Body of pancreas (tissue), 4 donors: ENCODE measurements around the gene BPIFA3. TPM values are rescaled to one million over a fixed set of nuclear protein-coding genes. Genes with fewer than 3 reads are reported as not detected.

Source experiments
- ATAC-seq: fragments of 150-250 bp; one replicate; pipeline ENCODE4 v1.9.1; 2016
- DNase-seq, 4 donors: peaks; one replicate each; pipeline ENCODE4 v3.0.0-alpha.2; 2019
- H3K27ac ChIP-seq, 4 donors: fragments of 200-600 bp; sonication (generic); 1 replicate in 3 of 4; 2 replicates in 1 of 4; pipeline versions ENCODE4 v1.5.1 to v1.6.1; 2016 to 2019; ENCODE audit warnings: mild to moderate bottlenecking in 1 of 4, mixed read lengths in 1 of 4, moderate library complexity in 1 of 4
- H3K27me3 ChIP-seq, 2 donors: fragments of 200-600 bp; sonication (generic); one replicate each; pipeline ENCODE4 v1.6.0; 2016; ENCODE audit warnings: mild to moderate bottlenecking in 1 of 2
- H3K36me3 ChIP-seq, 2 donors: fragments of 200-600 bp; sonication (generic); replicated peaks in 1 of 2; 2 replicates each; pipeline ENCODE4 v1.5.1; 2016; ENCODE audit warnings: low read depth in 2 of 2; ENCODE audit not compliant: insufficient read depth in 1 of 2
- H3K4me1 ChIP-seq: fragments of 200-600 bp; sonication (generic); one replicate; pipeline ENCODE4 v1.6.0; 2016
- H3K4me3 ChIP-seq, 2 donors: fragments of 200-600 bp; sonication (generic); 1 replicate in 1 of 2; 2 replicates in 1 of 2; pipeline ENCODE4 v1.5.1; 2016 to 2019
- H3K9me3 ChIP-seq, 3 donors: fragments of 200-600 bp; sonication (generic); 1 replicate in 2 of 3; 2 replicates in 1 of 3; pipeline ENCODE4 v1.5.1; 2016
- CTCF ChIP-seq, 7 experiments: fragments of 450-650 bp in 4 of 7; fragments of 200-600 bp in 3 of 7; sonication (generic) in 3 of 7; IDR thresholded peaks; one replicate each; pipeline ENCODE4 v1.5.1; 2016 to 2019; ENCODE audit warnings: antibody characterized with exemption in 7 of 7
- POLR2A ChIP-seq, 3 donors: fragments of 450-650 bp; IDR thresholded peaks; one replicate each; pipeline ENCODE4 v1.6.1; 2016; ENCODE audit warnings: antibody characterized with exemption in 3 of 3, mild to moderate bottlenecking in 2 of 3
- WGBS, 2 donors: methylation state at CpG; one replicate each; pipeline ENCODE4 v1.1.5; 2017; 5-methylcytosine and 5-hydroxymethylcytosine counted together
- intact Hi-C: fragments of 100-400 bp; cut with DNase I; formaldehyde crosslinking; loops from one replicate; pipeline ENCODE4 v1.15.1; 2023
- total RNA-seq, 2 donors: library from RNA; depleted of rRNA; stranded (reverse); fragments of >200 nt; gene quantifications; one replicate each; pipeline ENCODE4 v1.1.0, GENCODE V29; 2016

The BPIFA3 gene
- total RNA-seq, 2 donors from 2014 or later: not detected

DNA sequence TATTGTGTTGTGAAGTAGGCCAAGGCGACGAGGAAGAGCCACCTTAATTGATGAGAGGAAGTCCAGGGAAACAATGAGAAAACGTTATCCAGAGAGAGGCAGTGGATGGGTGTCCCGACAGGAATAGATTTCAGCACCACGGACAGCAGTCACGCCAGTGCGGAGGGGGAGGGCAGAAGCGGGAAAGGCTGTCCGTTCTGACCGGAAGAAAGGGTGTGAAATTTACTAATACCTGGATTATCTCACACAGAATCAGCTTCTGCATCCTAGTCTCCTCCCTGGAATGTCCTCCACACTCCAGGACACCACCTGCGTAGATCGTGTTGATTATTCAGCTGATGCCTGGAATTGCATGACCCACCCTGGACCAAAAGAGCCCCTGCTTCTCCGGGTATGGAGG, 7.4 kb upstream of the BPIFA3 start:
- ATAC-seq (peak; percentile 82), DNase-seq (peak; percentile 75 to 82 (median 78))
- Histone ChIP-seq H3K4me1 (no peaks in the 10 kb centered on the region), H3K27ac (no peak overlapping the region), H3K4me3 (no peak overlapping the region), H3K36me3 (no peaks in the 10 kb centered on the region), H3K9me3 (no peaks in the 10 kb centered on the region), H3K27me3 (no peaks in the 10 kb centered on the region)
- WGBS, 2 donors: 3 to 7% methylated on average over 13 of the region's 13 CpGs
- no peak for TF ChIP-seq CTCF (IDR thresholded peaks at IDR 0.05)
- no peak for TF ChIP-seq POLR2A (IDR thresholded peaks at IDR 0.05)
- intact Hi-C loops: loop anchor here (10.0 kb wide), 2 partner anchors 115 to 305 kb away; no protein-coding TSS in a partner anchor

GRCh38 chr20:33210371-33210770, 6.8 kb upstream of the BPIFA3 start:
- DNase-seq: no peak
- no peaks in the 10 kb centered on the region for H3K4me1 ChIP-seq
- 15 to 32% methylated on average over 1 of the region's 1 CpG for WGBS, 2 donors
- no peak for TF ChIP-seq CTCF (IDR thresholded peaks at IDR 0.05)
- no peak for TF ChIP-seq POLR2A (IDR thresholded peaks at IDR 0.05)
- no peaks in the 10 kb centered on the region for H3K36me3 ChIP-seq
- no peak overlapping the region for H3K4me3 ChIP-seq
- H3K27ac ChIP-seq: no peak overlapping the region
- H3K27me3 ChIP-seq: no peaks in the 10 kb centered on the region
- H3K9me3 ChIP-seq: no peaks in the 10 kb centered on the region
- intact Hi-C loops: loop anchor here (10.0 kb wide), 2 partner anchors 116 to 306 kb away; no protein-coding TSS in a partner anchor
- no peak for ATAC-seq

GRCh38 chr20:33211817-33212424, 5.2 kb upstream of the BPIFA3 start:
- WGBS, 2 donors: 1 to 6% methylated on average over 5 of the region's 5 CpGs
- ATAC-seq: peak; percentile 75
- H3K27me3 ChIP-seq: no peaks in the 10 kb centered on the region
- H3K27ac ChIP-seq: no peak overlapping the region
- no peak overlapping the region for H3K4me3 ChIP-seq
- no peaks in the 10 kb centered on the region for H3K4me1 ChIP-seq
- DNase-seq: peak; percentile 76 to 86 (median 80)
- H3K9me3 ChIP-seq: no peaks in the 10 kb centered on the region
- TF ChIP-seq CTCF (IDR thresholded peaks at IDR 0.05): peak in 6 of 7 experiments; percentile 34 to 80 (median 70)
- TF ChIP-seq POLR2A (IDR thresholded peaks at IDR 0.05): no peak
- H3K36me3 ChIP-seq: no peaks in the 10 kb centered on the region
- intact Hi-C loops: loop anchor here (10.0 kb wide), 2 partner anchors 117 to 307 kb away; no protein-coding TSS in a partner anchor

DNA sequence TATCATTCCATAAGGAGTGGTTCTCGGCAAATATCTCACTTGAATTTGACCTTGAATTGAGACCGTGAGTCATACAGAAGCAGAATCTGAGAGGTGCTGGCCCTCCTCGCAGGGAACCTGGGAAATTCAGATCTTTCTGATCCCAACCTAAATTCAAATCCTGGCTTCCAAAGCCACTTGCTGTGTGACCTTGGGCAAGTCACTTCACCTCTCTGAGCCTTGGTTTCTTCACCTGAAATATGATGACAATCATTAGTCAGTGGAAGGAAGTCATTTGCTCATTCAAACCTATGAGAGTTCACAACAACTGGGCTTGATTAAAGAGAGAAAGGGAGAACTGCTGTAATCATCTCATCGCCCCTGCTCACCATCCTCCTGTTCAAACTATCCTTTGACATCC, 7.2 kb downstream of the BPIFA3 start:
- Histone ChIP-seq H3K9me3 (no peaks in the 10 kb centered on the region), H3K4me3 (no peak overlapping the region), H3K36me3 (no peaks in the 10 kb centered on the region), H3K4me1 (no peaks in the 10 kb centered on the region), H3K27ac (no peak overlapping the region), H3K27me3 (peaks cover 0 to 3% of the 10 kb centered on the region in 2 donors)
- 53 to 78% methylated on average over 4 of the region's 4 CpGs for WGBS, 2 donors
- ATAC-seq (no peak), DNase-seq (no peak)
- intact Hi-C loops: no loop called here
- TF ChIP-seq POLR2A (IDR thresholded peaks at IDR 0.05) (no peak), CTCF (IDR thresholded peaks at IDR 0.05) (no peak)

- intact Hi-C loops: no loop called here
- Histone ChIP-seq H3K27ac (no peak overlapping the region), H3K4me3 (no peak overlapping the region), H3K4me1 (no peaks in the 10 kb centered on the region), H3K27me3 (no peaks in the 10 kb centered on the region), H3K36me3 (no peaks in the 10 kb centered on the region), H3K9me3 (no peaks in the 10 kb centered on the region)
- TF ChIP-seq POLR2A (IDR thresholded peaks at IDR 0.05) (no peak), CTCF (IDR thresholded peaks at IDR 0.05) (no peak)
- ATAC-seq (no peak), DNase-seq (no peak)
- 41 to 42% methylated on average over 6 of the region's 6 CpGs for WGBS, 2 donors
These were observed 12.7 kb downstream of the BPIFA3 start for GRCh38 chr20:33229843-33230242.
